ENCODE results near the gene C3AR1.

GRCh38 chr12:8088574-8088973 is 22.4 kb upstream of the C3AR1 start:
- TF ChIP-seq POLR2A (IDR thresholded peaks at IDR 0.05; ENCODE audit: low read depth) = no peak
- TF ChIP-seq CTCF (IDR thresholded peaks at IDR 0.05) = no peak
- TF ChIP-seq POLR2AphosphoS5 (IDR thresholded peaks at IDR 0.05) = no peak
- no peak for TF ChIP-seq EP300 (IDR thresholded peaks at IDR 0.05)
